Activated CD8-positive, alpha-beta memory T cell treated with anti-CD3 and anti-CD28 coated beads for 48 hours (primary cell): ENCODE results near the gene SPACDR.
"Not testable (repeated sequence)": the region's sequence is repeated elsewhere in the genome, so short reads cannot be mapped to it uniquely, and the experiment has no call there.

Experiments used
- DNase-seq, 3 experiments: peaks; one replicate each; pipeline ENCODE4 v3.0.0-alpha.2; 2020; ENCODE audit warnings: low read depth in 2 of 3, low spot score in 2 of 3

Gene SPACDR

DNA sequence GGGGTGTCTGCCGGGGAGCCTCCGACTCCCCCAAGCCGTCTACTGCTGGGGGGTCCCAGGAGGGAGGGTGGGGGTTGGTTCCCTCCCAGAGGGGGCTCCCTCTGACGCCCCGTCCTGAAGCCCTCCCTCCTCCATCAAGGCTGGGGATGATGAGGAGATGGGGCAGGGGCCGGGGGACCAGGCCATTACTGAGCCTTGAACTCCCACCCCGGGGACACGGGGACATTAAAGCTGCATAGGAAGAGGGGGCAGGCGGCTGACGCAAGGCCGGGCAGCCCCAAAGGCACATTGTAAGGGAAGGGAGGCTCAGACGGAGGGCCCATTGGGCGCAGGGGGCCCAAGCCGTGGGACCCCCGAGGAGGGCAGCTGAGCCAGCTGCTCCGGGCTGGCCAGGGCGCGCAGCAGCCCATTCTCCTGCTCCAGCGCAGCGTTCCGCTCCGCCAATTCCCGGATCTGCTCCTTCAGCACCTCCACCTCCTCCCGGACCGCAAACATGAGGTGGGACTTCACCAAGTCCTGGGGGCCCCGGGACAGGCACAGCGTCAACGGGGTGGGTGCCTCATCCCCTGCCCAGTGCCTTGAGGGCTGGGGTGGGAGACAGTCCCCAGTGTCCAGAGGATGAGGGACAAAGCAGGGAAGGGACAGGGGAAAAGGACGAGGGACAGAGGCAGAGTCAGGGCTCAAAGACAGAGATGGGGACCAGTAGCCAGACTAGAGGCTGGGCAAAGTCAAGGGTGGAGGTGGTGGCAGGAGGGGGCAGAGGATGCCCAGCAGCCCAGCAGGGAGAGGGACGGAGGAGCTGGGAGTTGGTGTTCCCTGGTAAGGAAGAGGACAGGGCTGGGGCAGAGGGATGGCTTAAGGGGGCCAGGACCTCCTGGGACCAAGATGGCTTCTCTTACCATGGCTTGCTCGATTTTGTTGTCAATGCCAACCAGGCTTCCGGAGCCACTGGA, 2.9 kb upstream of the SPACDR start:
- no peak for DNase-seq

DNA sequence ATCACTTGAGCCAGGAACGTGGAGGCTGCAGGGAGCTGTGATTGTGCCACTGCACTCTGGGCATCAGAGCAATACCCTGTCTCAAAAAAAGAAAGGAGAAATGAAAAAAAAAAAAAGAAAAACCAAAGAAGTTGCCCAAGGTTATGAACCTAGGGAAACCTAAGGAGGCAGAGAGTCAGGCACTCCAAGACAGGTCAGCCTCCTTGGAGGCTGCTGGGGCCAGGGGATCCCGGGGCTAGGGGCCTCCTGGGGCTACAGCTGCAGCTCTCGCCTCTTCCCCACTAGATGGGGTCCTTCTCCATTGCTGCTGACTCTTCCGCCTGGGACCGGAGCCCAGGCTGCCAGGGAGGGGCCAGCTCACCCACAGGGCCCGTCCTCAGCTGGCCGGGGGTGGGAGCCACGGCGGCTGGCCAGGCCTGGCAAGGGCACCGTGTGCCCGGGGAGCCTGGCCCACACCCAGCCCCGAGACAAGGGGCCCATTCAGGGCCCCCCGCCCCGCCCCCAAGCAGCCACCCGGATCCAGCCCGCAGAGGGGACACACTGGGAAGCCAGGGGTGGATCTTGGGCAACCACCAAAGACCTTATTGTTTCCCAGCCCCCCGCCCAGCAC, 1.7 kb upstream of the SPACDR start:
- no peak for DNase-seq

DNA sequence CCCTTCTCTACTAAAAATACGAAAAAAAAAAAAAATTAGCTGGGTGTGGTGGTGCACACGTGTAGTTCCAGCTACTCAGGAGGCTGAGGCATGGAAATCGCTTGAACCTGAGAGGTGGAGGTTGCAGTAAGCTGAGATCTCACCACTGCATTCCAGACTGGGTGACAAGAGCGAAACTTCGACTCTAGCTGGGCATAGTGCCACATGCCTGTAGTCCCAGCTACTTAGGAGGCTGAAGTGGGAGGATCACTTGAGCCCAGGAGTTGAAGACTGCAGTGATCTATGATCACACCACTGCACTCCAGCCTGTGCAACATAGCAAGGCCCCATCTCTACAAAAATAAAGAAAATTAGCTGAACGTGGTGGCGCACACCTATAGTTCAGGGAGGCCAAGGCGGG, 1.2 kb upstream of the SPACDR start:
- DNase-seq = no peak

DNA sequence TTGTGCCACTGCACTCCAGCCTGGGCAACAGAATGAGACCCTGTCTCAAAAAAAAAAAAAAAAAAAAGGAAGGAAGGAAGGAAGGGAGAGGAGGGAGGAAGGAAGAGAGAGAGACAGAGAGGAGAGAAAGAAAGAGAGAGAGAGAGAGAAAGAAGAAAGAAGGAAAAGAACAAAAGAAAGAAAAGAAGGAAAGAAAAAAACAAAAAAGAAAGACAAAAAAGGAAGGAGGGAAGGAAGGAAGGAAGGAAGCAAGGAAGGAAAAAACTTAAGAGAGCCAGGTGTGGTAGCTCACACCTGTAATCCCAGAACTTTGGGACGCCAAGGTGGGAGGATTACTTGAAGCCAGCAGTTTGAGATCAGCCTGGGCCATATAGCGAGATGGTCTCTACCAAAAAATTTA, 731 bp upstream of the SPACDR start:
- no peak for DNase-seq

DNA sequence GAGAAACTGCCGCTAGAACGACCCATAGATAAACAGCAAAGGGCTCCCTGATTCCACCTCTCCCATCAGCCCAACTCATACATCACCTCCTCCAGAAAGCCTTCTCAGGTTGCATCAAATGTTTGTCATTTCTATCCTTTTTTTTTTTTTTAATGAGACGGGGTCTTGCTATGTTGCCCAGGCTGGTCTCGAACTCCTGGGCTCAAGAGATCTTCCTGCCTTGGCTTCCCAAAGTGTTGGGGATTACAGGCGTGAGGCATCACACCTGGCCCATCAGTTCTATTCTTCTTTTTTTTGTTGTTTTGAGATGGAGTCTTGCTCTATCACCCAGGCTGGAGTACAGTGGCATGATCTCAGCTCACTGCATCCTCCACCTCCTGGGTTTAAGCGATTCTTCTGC, 7.0 kb downstream of the SPACDR start:
- no peak for DNase-seq

DNA sequence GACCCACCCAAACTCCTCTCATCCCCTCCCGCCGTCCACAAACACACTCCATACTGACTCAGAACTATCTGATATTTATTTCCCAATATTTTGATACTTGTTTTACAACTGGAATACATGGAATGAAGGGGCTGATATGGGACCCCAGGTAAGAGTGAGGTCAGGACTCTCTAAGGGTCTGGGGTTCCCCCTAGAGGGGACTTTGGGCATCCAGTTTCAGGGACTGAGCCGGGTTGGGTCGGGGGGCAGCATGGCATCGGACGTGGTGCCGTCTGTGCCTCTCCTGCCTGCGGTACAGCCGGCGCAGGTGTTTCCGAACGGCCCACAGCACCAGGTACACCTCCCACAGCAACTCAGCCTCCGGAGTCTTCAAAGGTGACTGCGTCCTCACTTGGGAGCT, 7.5 kb downstream of the SPACDR start:
- DNase-seq = no peak

DNA sequence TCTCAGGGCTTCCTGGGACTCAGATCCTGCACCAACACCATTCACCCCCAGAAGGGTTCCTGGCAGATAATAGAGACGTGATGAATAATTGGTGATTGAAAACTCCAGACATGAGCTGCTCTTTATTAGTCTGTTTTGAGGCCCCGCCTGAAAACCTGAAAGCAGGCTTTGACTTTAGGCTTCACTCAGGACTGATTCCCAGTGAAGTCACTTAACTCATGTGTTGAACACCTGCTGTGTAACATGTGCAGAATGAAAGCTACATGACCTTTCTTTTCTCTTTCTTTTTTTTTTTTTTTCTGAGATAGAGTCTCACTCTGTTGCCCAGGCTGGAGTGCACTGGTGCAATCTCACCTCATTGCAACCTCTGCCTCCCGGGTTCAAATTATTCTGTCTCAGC, 8.9 kb downstream of the SPACDR start:
- no peak for DNase-seq

DNA sequence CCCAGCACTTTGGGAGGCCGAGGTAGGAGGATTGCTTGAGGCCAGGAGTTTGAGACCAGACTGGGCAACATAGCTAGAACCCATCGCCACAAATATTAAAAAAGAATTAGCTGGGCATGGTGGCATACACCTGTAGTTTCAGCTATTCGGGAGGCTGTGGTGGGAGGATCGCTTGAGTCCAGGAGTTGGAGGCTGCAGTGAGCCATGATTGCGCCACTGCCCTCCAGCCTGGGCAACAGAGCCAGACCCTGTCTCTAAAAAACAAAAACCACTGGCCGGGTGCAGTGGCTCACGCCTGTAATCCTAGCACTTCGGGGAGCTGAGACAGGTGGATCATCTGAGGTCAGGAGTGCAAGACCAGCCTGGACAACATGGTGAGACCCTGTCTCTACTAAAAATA, 10.2 kb downstream of the SPACDR start:
- DNase-seq = not testable (repeated sequence)

DNA sequence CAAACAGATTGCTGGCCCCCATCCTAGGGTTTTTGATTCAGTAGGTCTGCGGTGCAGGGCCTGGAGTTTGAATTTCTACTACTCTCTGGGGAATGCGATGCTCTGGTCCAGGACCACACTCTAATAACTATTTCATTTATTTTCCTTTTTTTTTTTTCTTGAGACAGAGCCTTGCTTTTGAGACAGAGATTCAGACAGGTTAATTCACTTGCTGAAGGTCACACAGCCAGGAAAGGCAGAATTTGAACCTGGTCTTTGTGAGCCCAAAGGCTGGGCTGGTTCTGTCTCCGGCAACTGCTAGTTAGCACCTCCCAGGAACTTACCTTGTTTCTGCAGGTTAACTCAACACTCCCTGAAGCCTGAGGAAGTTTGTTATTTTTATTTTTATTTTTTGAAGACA, 11.5 kb downstream of the SPACDR start:
- DNase-seq = no peak

DNA sequence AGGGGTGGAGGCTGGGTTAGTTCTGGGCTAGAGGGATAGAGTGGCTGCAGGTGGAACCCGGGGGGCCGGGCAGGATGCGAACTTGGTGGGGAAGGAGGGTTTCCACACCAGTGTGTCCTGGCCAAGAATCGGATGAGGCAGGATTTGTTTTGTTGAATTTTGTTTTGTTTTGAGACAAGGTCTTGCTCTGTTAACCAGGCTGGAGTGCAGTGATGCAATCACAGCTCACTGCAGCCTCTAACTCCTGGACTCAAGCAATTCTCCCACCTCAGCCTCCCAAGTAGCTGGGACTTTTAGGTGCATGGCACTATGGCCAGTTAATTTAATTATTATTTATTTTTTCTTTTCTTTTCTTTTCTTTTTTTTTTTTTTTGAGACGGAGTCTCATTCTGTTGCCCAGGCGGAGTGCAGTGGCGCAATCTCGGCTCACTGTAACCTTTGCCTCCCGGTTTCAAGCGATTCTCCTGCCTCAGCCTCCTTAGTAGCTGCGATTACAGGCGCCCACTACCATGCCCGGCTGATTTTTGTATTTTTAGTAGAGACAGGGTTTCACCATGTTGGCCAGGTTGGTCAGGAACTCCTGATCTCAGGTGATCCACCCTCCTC, 14.8 kb downstream of the SPACDR start:
- DNase-seq = no peak

DNA sequence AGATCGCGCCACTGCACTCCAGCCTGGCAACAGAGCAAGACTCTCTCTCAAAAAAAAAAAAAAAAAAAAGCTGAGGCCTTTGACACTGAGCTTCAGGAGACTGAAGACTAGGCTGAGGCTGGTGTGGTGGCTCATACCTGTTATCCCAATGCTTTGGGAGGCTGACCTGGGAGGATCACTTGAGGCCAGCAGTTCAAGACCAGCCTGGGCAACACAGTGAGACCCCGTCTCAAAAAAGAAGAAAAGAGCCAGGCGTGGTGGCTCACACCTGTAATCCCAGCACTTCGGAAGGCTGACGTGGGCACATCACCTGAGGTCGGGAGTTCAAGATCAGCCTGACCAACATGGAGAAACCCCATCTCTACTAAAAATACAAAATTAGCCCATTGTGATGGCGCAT, 16.7 kb downstream of the SPACDR start:
- DNase-seq = not testable (repeated sequence)

DNA sequence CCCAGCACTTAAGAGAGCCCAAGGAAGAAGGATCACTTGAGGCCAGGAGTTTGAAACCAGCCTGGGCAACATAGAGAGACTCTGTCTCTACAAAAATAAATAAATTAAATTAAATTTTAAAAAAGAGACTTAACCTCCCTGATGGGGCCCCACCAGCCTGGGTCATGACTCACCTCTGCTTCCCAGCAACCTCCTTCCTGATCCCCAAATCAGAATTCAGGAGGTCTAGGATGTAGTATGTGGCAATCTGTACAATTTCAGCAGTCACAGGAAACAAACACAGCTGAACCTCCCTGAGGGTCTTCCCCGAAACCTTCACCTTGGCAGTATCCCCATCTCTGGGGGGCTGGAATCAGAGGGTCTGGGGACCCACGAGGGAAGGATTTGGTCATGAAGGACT, 18.0 kb downstream of the SPACDR start:
- no peak for DNase-seq

DNA sequence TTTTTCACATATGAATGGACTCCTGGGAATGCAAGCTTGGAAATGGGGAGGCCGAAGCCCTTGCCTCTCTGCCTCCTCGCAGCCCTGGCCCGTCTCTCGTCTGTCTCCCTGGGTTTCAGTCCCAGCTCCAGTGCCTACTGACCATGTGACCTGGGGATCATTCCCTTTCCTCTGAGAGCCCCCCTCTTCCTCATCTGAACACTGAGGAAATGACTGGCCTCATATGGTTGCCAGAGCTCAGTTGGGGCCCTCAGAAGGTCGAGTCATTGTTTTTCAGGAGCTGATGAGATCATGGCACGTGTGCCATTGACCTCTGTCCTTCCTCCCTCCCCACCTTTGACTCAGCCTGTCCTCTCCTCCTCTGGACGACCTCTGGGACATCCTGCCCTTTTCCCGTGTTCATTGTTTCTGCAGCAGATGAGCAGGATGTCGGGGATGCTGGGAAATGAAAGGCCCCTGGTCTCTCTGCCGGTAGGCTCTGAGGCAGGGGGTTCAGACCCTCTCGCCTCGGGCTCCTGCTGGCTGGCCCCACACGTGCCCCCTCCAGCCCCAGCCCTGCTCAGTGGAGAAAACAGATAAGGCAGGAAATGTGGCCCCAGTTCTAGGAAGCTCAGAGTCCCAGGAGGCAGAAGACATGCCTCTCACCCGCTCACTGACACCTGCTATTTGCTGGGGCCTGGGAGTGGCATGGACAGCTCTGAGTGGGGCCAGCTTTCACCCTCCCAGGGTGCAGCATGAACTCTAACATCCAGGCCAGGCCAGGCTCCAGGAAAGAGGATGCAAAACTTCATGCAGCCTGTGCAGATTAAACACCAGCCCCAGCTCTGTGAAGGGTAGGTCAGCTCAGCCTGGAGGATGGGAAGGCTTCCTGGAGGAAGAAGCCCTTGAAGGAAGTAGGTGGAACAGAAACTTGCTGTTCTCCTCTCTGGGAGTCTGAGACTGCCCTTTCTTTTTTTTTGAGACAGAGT, 19.5 kb downstream of the SPACDR start:
- DNase-seq = no peak

DNA sequence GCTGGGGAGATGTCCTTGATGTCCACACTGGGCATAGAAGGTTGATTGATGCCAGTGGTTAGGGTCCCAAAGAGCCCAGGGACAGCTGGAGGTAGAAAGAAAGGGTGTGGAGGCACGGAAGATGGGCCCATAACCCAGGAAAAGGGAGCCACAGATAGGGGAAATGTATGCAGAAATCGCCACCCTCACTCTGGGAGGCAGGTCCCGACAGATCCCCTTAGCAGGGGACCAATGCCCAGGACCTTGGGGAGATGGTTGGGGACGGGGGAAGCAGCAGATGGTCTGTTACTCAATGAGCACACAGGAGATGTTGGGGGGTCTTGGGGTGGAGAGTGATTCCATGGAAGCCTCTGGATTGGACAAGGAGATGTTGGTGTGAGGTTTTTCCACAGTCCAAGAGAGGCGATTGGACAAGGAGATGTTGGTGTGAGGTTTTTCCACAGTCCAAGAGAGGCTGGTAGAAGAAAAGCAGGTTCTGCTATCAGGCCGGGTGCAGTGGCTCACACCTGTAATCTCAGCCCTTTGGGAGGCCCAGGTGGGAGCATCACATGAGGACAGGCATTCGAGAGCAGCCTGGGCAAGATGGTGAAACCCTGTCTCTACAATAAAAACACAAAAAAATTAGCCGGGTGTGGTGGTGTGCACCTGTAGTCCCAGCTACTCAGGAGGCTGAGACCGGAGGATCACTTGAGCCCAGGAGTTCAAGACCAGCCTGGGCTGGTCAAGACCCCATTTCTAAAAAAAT, 20.8 kb downstream of the SPACDR start:
- DNase-seq = no peak

DNA sequence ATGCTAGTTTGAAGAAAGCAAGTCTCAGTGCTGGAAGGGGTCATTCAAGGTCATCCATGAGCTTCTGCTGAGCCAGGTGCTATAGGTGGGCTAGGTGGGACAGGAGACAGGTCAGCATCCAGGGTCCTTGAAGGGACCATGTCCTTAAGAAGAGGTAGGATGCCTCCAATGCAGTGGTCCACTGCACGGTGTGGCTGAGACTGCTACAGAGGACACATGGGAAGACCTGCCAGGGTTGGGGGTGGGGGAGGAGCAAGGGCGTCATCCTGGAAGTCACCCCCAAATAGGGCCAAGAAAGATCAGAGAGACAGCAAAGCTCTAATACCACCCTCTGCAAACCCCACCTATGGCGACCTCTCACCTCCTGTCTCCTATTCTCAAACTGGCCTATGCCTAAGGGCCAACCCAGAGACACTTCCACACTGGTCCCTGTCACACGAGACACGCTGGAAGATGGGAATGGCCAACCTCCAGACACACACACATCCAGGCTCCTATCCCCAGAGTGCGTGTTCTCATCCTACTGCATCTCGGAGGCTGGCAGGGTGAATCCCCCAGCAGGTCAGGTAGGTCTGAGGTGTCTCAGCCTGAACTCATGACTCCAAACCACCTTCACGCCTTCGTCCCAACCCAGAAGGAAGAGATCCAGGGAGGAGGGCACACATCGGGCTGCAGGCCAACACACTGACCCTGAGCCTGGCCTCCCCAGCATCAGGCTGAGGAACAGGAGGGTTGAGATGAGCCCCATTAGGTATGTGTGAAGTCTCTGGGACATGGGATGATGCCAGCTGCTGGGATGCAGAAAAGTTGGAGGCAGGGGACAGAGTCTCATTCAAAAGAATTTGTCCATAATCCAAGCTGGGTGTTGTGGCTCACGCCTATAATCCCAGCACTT, 22.2 kb downstream of the SPACDR start:
- DNase-seq = no peak

DNA sequence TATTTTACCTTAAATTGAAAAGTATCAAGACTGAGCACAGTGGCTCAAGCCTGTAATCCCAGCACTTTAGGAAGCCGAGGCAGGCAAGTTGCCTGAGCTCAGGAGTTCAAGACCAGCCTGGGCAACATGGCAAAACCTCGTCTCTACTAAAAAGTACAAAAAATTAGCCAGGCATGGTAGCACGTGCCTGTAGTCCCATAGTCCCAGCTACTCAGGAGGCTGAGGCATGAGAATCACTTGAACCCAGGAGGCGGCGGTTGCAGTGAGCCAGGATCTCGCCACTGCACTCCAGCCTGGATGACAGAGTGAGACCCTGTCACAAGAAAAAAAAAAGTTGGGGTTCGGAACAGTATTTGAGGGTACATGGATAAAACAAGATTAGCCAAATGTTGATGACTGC, 24.8 kb downstream of the SPACDR start:
- not testable (repeated sequence) for DNase-seq

DNA sequence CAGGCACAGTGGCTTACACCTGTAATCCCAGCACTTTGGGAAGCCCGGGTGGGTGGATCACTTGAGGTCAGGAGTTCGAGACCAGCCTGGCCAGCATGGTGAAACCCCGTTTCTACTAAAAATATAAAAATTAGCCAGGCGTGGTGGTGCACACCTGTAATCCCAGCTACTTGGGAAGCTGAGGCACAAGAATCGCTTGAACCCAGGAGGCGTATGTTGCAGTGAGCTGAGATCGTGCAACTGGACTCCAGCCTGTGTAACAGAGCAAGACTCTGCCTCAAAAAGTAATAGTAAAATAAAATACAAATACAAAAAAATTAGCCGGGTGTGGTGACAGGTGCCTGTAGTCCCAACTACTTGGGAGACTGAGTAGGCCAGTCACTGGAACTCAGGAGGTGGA, 25.3 kb downstream of the SPACDR start:
- not testable (repeated sequence) for DNase-seq

DNA sequence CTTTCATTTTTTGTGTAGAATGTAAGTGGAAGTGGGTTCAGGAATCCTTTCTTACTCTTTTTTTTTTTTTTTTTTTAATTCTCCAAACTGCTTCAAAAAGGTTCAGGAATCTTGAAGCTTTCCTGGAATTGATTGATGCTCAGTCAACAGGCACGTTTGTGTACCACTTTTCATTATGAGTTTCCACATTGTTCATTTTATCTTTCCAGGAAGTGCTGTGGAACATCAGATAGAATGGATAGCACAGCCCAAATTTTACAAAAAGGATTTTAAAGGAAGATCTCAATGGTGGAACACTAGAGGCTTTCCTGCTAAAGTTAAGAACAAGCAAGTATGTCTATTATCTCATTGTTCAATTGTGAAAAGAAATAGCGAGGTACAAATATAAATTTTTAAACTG, 25.9 kb downstream of the SPACDR start:
- DNase-seq = no peak
